ENCODE results near the gene ADAM8. TPM values are rescaled to one million over a fixed set of nuclear protein-coding genes. Genes with fewer than 3 reads are reported as not detected.

Gene ADAM8
- total and polyA plus RNA-seq, 2 of the 8 experiments (the other 6 are each of a cell fraction or from before 2014, with no cell fraction given): 4.6 TPM

DNA sequence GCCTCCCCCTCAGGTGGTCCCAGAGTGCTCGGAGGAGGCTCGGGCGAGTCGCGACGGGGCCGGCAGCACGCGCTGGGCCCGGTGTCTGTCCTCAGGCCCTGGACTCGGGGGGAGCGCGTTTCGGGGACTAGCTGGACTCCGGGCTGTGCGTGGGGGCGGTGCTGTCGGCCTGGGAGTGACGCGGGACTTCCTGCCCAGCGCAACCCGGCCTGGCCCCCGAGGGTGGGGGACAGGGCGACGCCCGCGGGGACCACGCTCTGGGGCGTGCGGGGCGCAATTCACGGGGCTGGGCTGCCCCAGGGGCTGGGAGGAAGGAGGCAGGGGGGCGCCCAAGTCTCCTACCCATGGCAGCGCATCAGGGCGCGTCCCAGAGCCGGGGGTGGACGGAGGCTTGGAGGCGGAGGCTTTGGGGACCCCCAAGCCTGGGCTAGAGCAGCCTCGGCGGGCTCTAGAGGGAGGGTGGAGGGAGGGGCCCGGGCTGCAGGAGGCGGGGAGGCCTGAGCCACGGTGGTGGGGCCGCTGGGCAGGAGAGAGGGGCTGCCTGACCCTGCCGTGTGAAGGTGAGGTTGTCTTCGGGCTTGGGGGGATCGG lies 41.3 kb downstream of the ADAM8 start:
- Histone ChIP-seq H2BK5ac (ENCODE audit: low read depth, low read length) (peak overlapping the region; percentile 24; the same call in 1 of the 2 replicates), H3K9me3 (ENCODE audit: insufficient read depth in 2 of 2, low read depth in 1 of 2, low read length in 1 of 2) (peaks cover 0 to 8% of the 10 kb centered on the region in 2 experiments; a peak in 1 of 4 replicates), H3K4me3 (ENCODE audit: extremely low read depth in 1 of 4, insufficient read depth in 2 of 4, low read depth in 3 of 4, low read length in 4 of 4) (peak overlapping the region; percentile 5 to 62 (median 27); a peak in 5 of 8 replicates), H3K4me2 (ENCODE audit: insufficient read depth in 1 of 2, low read depth in 2 of 2, low read length in 2 of 2) (peak overlapping the region; percentile 91 to 92), H2BK20ac (ENCODE audit: low read length) (no peak overlapping the region), H3K4me1 (replicated peaks in 1 of 4; ENCODE audit: control insufficient read depth in 3 of 4, insufficient read depth in 4 of 4, low read length in 3 of 4) (peaks cover 3 to 41% (median 21%) of the 10 kb centered on the region in 4 experiments), H3K9ac (replicated peaks in 1 of 4; ENCODE audit: extremely low read depth in 1 of 4, low read depth in 3 of 4, low read length in 3 of 4) (no peak overlapping the region), H3K27me3 (replicated peaks in 1 of 4; ENCODE audit: control insufficient read depth in 3 of 4, extremely low read depth in 1 of 4, insufficient read depth in 3 of 4, low read length in 3 of 4) (peaks cover 35 to 60% (median 56%) of the 10 kb centered on the region in 4 experiments), H3K36me3 (ENCODE audit: control insufficient read depth in 2 of 4, insufficient read depth in 4 of 4, low read length in 3 of 4) (peaks cover 0 to 12% (median 4%) of the 10 kb centered on the region in 4 experiments; a peak in 3 of 8 replicates), H3K18ac (ENCODE audit: extremely low read depth, low read length) (peak overlapping the region; percentile 60; the same call in 1 of the 2 replicates), H3K14ac (ENCODE audit: insufficient read length) (no peak overlapping the region), H2AK5ac (ENCODE audit: low read depth, low read length) (no peak overlapping the region), H4K5ac (ENCODE audit: insufficient read length, low read depth, low read length) (no peak overlapping the region), H4K8ac (ENCODE audit: extremely low read depth, insufficient read depth, low read length) (peak overlapping the region; percentile 62; the same call in 1 of the 2 replicates), H3K79me1 (ENCODE audit: low read depth, low read length) (peaks cover 2% of the 10 kb centered on the region; the same call in 1 of the 2 replicates), H3K27ac (ENCODE audit: low read depth, low read length) (no peak overlapping the region), H4K91ac (replicated peaks; ENCODE audit: insufficient read length, low read length) (peak overlapping the region; percentile 81), H2BK15ac (ENCODE audit: low read length) (no peak overlapping the region), H2BK120ac (replicated peaks; ENCODE audit: low read depth, low read length) (no peak overlapping the region), H3K79me2 (ENCODE audit: control insufficient read depth in 1 of 2, insufficient read depth in 2 of 2, low read length in 2 of 2) (no peaks in the 10 kb centered on the region), H3K23ac (ENCODE audit: insufficient read length) (no peak overlapping the region), H2AFZ (ENCODE audit: low read length) (no peak overlapping the region), H3K23me2 (ENCODE audit: low read depth, low read length) (peaks cover 16% of the 10 kb centered on the region; the same call in 1 of the 2 replicates), H2BK12ac (ENCODE audit: low read depth, low read length) (peak overlapping the region; percentile 23; the same call in 1 of the 2 replicates), H3K56ac (replicated peaks; ENCODE audit: insufficient read length, low read depth, low read length) (no peak overlapping the region), H4K20me1 (replicated peaks in 1 of 2; ENCODE audit: control insufficient read depth in 1 of 2, insufficient read depth in 2 of 2, low read length in 2 of 2) (no peaks in the 10 kb centered on the region), H3K4ac (replicated peaks; ENCODE audit: insufficient read length, low read depth, low read length) (no peak overlapping the region)
- ChIA-PET POLR2A (ENCODE audit: partially characterized antibody) (interaction anchor here (1.0 to 1.5 kb wide), 2 partner anchors 8 to 10 kb away, joined by 3 read pairs; no protein-coding TSS in a partner anchor), CTCF (ENCODE audit: partially characterized antibody) (interaction anchor here (0.6 kb wide), 1 partner anchor 358 kb away, joined by 3 read pairs; no protein-coding TSS in a partner anchor)
- no peak for FAIRE-seq
- no peak for DNase-seq (ENCODE audit: low read depth in 1 of 2, low spot score in 2 of 2)
- TF ChIP-seq SP2 (IDR thresholded peaks at IDR 0.05; ENCODE audit: low read length): no peak
- TF ChIP-seq EZH2 (IDR thresholded peaks at IDR 0.05; ENCODE audit: low read depth, low read length, severe bottlenecking): peak; percentile 3
- TF ChIP-seq, protein P1, sequence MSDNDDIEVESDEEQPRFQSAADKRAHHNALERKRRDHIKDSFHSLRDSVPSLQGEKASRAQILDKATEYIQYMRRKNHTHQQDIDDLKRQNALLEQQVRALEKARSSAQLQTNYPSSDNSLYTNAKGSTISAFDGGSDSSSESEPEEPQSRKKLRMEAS (IDR thresholded peaks at IDR 0.05): 0 out of 2 replicates have a peak, but pooled peaks have one; percentile 28
- peak; percentile 58; the same call in 1 of the 2 replicates for TF ChIP-seq CREB1 (IDR thresholded peaks at IDR 0.05)
- 0 out of 2 replicates have a peak, but pooled peaks have one; percentile 3 for TF ChIP-seq TAF1 (IDR thresholded peaks at IDR 0.05; ENCODE audit: low read depth, low read length)
- TF ChIP-seq CBX8 (IDR thresholded peaks at IDR 0.05; ENCODE audit: borderline replicate concordance, low read depth, low read length): no peak
- no peak for TF ChIP-seq SP1 (IDR thresholded peaks at IDR 0.05; ENCODE audit: low read depth, low read length)
- 22% methylated on average over 36 of the region's 48 CpGs; no CpG with 5 or more reads in 1 of the 2 experiments for WGBS, 2 experiments (ENCODE audit: extremely low coverage in 1 of 2, insufficient coverage in 1 of 2, insufficient read length in 1 of 2, insufficient replicate concordance in 2 of 2, low coverage in 1 of 2, low lambda C conversion rate in 2 of 2, missing lambda C conversion rate in 1 of 2)
